Forelimb muscle (tissue), 1 donor: ENCODE results near the gene LIMK2. TPM values are rescaled to one million over a fixed set of nuclear protein-coding genes. Genes with fewer than 3 reads are reported as not detected.
"Not testable (repeated sequence)": the region's sequence is repeated elsewhere in the genome, so short reads cannot be mapped to it uniquely, and the experiment has no call there.

Experiments used
- DNase-seq: peaks from one replicate; pipeline ENCODE4 v3.0.0-alpha.2; 2013; ENCODE audit warnings: low read depth
- polyA plus RNA-seq: library from polyadenylated mRNA; unstranded; fragments of 120-200 nt; gene quantifications from one replicate; pipeline ENCODE4 v1.2.1, GENCODE V29; 2013; ENCODE audit not compliant: insufficient read length

Gene LIMK2
- polyA plus RNA-seq, 1 donor, result 23.1 TPM

GRCh38 chr22:31290494-31291471 is 78.7 kb downstream of the LIMK2 start:
- peak; percentile 68 for DNase-seq

DNA sequence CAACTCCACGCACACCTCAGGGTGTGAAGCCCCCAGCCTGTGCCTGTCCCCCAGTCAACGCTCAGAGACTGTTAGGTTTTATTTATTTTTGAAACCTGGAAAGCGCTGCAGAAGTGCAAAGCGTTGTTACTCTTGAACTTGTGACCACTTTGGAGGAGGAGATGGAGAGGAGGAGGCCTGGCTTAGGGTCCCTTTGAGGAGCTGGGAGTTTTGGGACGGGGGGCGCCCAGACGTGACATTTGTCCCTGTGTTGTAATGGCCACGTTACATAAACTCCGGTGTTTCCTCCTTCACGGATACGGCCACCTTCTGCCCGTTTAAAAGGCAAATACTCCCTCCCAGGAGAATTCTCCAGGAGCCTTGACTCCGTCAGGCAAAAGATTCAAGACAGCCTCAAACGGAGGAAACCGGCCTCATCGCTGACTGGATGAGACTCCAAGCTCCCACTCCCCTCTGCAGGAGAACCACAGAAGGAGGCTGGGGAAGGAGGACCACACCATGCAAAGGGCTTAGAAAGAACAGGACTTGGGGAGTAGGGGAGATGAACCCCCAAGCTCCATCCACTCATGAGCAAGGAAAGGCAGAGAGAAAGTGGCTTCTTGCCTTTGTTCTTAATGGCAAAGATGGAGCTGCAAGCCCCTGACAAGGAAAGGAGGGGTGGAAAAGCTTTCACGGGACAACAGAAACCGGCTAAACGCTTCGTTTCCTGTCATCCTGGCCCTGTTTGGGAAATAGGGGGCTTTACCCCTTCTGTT is 79.6 kb downstream of the LIMK2 start:
- DNase-seq, result no peak

DNA sequence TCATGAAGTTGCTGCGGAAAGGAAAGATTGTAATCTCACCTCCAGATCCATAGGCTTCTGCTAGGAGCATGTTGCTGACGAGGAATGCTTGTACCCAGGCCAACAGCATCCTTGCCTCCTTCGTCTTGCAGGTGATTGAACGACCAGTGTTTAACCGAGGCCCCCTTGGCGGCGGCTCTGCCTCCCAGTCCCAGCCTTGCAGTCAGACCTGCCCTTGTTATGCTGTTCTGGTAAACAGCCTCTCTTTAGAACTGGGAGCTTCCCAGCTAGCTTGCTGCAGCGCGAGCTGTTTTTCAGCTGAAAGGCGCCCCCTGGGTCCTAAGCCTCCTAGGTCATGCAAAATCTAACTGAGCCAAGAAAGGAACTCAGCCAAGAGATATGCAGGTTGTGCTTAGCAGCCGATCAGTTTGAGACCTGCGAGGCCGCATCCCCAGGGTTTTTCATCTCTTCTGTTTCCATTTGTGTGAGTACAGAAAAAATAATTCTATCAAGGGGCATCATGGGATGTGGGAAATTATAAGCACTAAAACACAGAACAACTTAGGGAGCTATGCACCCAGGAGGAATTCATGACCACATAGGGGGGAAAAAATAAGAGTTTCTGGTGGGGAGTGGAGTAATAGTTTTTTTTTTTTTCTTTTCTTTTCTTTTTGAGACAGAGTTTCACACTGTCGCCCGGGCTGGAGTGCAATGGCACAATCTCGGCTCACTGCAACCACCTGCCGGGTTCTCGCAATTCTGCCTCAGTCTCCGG is 80.3 kb downstream of the LIMK2 start, which contains the start of gene PIK3IP1:
PIK3IP1 (minus strand) TSS at position 253 of the 754 bp plus-strand sequence; CDS start at position 109, 144 bp downstream.
- peak; percentile 60 for DNase-seq

- DNase-seq, result no peak
These were observed 83.3 kb downstream of the LIMK2 start for GRCh38 chr22:31295360-31295759.

DNA sequence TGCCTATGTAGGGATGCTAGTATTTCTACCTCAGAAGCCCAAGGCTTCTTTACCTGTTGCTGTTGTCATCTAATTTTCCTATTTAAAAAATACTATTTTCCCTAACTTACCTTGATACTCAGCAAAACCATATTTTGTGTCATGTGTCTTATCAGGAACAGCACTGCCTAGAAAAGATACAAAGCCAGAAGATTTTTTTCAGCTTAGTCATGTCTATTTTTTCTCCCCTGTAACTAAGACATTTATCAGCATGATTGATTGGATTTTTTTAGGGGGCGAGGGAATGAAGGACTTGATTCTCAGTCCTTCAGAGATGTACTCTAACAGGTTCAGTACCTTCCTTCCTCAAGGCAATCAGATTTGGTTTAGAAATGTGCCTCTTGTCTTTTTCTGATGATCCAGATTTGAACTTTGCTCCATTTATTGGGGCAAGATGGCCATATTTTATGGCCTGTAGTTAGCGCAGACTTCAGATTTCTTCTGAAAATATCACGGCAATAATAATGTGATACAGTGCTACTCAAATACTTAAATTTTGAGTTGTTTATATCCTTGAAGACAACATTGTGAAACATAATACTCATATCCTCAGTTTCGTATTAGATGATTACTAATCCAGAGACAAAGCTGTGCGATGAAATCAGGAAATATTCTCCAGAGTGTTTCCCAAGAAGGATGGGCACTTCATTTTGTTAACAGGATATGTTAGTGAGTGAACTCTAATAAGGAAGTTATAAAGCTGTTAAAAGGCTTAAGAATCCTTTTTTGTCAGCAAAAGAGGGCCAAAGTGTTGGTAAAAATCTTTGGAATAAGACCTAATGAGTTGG is 83.9 kb downstream of the LIMK2 start:
- no peak for DNase-seq

DNA sequence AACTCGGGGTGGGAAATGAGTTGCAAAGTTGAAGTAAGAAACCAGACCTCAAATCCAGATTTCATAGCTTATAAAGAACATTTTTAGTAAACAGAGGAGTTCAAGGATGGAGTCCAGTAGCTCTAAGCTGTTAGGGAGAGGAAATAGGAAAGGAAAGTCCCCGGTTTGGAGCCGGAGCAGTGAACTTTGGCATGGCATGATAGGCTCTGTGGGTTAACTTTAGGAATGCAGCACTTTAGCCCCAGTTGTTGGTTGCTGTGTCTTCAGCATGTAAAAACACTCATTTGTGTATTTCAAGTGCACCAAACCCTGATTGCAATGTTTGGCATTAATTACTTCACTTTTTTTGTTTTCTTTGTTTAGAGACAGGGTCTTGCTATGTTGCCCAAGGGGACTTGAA is 88.8 kb downstream of the LIMK2 start:
- no peak for DNase-seq

DNA sequence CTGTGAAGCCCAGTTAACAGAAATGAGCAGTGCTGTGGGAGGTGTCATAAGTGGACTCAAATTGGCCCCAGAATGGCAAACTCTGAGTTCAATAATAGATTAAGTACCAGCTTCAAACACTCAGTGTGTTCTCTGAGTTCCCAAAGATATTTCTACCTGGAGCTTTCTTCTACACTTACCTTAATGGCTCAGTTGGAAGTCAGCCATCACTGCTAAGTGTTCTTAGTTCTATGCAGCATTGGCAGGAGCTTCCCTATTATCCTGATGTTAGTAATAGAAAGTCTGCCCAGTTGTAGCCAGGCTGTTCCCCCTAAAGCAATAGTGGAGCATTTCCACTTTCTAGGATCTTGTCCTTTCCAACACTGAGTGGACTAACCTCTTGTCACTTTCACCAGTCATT is 89.9 kb downstream of the LIMK2 start:
- DNase-seq, result no peak

- DNase-seq, result no peak
These were observed 90.4 kb downstream of the LIMK2 start for GRCh38 chr22:31302537-31302936.

DNA sequence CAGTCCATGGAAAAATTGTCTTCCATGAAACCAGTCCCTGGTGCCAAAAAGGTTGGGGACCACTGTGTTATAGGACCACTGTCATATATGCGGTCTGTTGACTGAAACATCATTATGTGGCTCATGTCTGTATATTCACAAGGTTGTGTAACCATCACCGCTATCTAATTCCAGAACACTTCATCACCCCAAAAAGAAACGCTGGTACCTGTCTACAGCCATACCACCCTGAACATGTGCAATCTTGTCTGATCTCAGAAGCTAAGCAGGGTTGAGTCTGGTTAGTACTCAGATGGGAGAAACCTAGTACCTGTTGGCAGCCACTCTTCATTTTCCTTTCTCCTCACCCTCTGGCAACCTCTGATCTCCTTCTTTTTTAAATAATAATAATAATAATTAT is 93.1 kb downstream of the LIMK2 start:
- DNase-seq, result no peak

- DNase-seq, result no peak
These were observed 96.1 kb downstream of the LIMK2 start for GRCh38 chr22:31308181-31308580.

GRCh38 chr22:31313366-31314147 is 101.5 kb downstream of the LIMK2 start:
- no peak for DNase-seq

GRCh38 chr22:31314220-31314619 is 102.1 kb downstream of the LIMK2 start:
- DNase-seq, result not testable (repeated sequence)

- DNase-seq, result no peak
These were observed 109.3 kb downstream of the LIMK2 start for GRCh38 chr22:31321421-31321820.

DNA sequence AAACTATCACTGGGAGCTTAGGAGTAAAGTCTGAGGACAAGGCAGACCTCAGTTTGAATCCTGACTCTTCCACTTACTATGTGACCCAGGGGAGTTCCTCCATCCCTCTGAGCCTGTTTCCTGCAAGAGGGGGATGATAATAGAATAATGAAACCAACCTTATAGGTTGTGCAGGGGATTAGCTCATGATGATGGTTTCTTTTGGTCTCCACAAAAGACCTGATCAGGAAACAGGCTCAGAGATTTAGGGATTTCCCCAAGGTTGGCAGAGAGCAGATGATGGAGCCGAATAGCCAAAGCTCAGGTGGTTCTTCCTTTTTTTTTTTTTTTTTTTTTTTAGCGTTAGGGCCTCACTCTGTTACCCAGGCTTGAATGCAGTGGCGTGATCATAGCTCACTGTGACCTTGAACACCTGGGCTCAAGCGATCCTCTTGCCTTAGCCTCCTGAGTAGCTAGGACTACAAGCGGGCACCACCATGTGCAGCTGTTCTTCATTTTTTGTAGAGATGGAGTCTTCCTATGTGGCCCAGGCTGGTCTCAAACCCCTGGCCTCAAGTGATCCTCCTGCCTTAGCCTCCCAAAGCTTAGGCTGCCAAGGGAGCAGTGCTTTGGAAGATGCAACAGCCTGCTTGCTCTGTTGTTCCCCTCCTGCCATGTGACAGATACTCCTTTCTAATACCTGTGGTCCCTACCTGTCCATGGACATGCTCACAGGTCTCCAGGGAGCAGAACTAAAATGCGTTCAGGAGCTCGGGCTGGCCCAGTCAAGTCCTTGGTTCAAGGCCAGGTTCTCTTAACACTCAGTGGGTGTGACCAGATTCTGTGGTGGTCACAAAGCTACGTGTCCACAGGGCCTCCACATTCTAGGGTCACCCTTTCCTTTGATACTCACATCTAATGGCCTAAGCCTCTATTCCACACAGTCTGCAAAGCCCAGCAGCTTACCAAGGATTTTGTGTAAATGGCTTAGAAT is 111.8 kb downstream of the LIMK2 start:
- no peak for DNase-seq

GRCh38 chr22:31326877-31327276 is 114.8 kb downstream of the LIMK2 start:
- DNase-seq, result no peak

DNA sequence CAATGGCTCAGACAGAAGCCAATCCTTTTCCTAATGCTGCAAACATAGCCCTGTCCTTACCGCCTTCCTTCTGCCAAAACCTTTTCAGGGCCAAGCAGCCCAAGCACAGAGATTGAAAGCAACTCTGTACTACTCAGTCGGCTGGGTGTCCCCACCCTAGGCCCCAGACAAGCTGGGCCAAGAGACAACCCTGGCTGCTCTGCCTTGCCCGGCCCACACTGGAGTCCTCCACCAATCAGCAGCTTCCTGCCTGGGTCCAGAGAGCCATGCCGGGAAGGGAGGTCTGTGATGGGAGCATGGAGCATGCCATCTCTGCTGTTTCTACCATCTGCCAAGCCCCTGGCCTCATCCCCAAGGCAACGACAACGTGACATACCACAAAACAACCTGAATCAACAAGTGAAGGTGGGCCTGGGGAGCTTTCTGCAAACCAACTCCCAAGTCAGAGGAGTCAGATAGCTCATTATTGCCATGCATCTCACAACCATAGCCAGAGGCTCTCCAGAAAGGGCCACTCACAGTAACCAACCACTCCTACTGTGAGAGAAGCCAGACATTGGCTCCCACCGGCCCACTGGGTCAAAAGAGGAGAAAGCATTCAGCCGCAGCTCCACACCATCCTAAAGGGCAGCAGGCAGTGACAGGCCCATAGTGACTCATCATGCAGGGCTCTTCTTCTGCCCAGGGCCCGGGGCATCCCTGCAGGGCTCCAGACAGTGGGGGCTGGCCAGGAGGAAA is 115.9 kb downstream of the LIMK2 start:
- no peak for DNase-seq

- no peak for DNase-seq
These were observed 116.5 kb downstream of the LIMK2 start for GRCh38 chr22:31328544-31328960.

DNA sequence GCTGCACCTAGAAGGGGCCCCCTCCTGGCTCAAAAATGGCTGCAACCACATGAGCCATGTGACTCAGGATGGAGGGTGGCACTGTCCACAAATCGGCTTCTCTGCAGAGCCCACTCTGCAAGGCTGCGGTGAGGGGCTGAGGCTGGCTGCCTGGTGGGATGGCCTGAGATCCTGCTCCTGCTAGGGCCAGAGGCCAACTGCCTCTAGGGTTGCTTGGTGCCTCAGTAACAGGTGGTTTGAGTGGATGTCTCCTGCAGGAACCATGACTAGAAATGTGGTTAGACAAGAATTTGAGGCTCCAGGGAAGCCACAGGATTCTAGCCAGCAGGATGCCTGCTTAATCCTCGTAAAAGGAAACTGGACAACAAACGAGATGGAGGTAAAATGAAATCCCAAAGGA is 116.9 kb downstream of the LIMK2 start:
- no peak for DNase-seq
